HUDEP-2 (cell line): ENCODE measurements around the gene TADA3.
A peak's percentile ranks its signal among the peaks of the same experiment; 100 is the strongest.

Experiments
- DNase-seq, 76 experiments: peaks; one replicate each; lab custom pipeline; 2025; ENCODE audit not compliant: unreplicated experiment in 76 of 76; lab: John Stamatoyannopoulos, UW

The TADA3 gene

GRCh38 chr3:9810433-9810770, 18.1 kb upstream of the TADA3 start:
- DNase-seq = no peak

DNA sequence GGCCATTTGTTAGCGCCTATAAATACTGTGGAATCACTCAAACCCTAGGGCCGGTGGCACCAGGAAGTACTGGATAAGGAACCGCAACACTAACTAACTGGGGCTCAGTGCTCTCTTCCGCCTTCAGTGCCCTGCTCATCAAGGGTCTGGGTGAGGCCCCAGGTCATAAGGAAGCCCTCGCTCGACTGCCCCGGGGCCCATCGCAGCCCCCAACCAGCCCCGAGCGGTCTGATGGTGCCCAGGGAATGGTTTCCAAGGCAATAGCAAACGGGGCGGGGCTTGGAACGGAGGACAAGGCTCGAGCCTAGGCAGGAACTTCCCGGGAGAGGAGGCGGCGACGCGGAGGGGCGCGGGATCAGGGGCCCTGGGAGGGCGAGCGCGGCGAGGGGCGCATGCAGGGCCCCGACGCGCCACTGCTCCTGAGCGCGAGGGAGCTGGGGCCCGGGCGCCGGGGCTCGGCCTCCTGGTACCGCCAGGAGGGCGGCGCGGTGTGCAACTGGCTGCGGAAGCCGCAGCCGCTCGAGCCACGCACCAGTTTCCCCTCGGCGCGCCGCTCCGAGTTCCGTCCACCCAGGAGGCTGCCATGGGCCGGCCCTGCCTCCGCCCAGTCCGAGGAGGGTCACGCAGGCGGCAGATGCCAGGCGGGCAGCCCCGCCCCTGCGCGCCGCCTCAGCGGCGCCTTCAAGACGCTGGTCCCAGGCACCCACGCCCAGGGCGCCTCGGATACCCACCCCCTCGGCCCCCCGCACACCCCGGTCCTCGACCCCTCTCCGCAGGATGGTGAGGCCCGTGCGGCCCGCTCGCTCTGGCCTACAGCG, 17.6 kb upstream of the TADA3 start, which contains the start of gene TTLL3:
TSS of gene TTLL3 (plus strand) at position 648 of the 818 bp plus-strand sequence. CDS start 400 bp downstream, outside the sequence.
- peak in 46 of 76 experiments; percentile 6 to 65 (median 30) for DNase-seq

DNA sequence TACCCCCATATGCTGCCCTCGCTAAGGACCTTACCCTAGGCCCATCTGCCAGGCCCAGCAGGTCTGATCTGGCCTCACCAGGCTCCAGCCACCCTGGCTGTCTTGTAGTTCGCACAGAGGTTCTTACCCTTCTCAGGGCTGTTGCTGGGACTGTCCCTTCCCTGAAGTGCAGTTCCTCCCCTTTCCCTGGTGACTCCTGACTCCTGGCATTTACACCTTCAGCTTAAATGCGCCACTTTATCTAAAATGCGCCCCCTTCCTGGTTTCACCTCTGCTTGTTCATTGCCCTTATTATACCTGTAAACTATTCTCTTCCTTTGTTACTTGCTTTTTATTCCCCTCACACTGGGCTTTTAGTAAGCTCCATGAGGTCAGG, 17.0 kb upstream of the TADA3 start:
- peak in 1 of 76 experiments; percentile 12 for DNase-seq

- peak in 60 of 76 experiments; percentile 7 to 67 (median 35) for DNase-seq
Observed at GRCh38 chr3:9808345-9809037, 16.2 kb upstream of the TADA3 start.

DNA sequence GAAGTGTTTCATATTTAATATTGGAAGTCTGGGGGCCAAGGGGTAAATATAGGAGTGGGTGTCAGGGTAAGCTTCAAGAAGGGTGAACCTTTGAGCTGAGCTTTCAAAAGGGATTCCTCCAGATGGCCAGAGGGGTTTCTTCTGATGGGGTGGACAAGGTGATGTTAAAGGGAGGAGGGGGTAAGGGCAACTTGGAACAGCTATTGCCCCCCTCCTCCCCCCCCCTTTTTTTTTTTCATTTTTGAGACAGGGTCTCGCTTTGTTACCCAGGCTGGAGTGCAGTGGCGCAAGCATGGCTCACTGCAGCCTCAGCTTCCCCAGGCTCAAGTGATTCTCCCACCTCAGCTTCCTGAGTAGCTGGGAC, 15.7 kb upstream of the TADA3 start:
- DNase-seq = no peak

- DNase-seq = no peak
Observed at GRCh38 chr3:9806688-9807589, 14.7 kb upstream of the TADA3 start.

- DNase-seq = no peak
Observed at GRCh38 chr3:9806137-9806536, 13.9 kb upstream of the TADA3 start.

DNA sequence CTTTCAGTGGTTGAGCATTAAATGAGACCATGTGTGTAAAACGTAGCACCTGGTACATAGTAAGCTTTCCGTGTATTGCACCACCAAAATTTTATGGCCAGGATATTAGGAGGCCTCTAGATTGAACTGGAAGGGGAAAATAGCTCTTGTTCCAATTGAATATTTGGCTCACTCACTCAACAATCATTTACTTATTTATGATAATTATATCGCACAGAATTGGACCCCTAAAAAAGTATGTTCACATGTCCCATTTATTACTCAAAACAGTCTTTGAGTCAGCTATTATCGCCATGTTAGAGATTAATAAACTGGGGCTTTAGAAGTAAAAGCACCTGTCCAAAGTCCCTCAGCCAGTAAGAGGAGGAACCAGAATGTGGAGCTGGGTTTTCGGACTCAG, 12.7 kb upstream of the TADA3 start:
- DNase-seq = no peak

GRCh38 chr3:9803494-9803893, 11.2 kb upstream of the TADA3 start:
- no peak for DNase-seq

GRCh38 chr3:9800529-9800928, 8.3 kb upstream of the TADA3 start:
- DNase-seq = no peak

- DNase-seq = no peak
Observed at GRCh38 chr3:9797196-9797945, 5.1 kb upstream of the TADA3 start.

GRCh38 chr3:9795207-9795606, 2.9 kb upstream of the TADA3 start:
- DNase-seq = no peak

DNA sequence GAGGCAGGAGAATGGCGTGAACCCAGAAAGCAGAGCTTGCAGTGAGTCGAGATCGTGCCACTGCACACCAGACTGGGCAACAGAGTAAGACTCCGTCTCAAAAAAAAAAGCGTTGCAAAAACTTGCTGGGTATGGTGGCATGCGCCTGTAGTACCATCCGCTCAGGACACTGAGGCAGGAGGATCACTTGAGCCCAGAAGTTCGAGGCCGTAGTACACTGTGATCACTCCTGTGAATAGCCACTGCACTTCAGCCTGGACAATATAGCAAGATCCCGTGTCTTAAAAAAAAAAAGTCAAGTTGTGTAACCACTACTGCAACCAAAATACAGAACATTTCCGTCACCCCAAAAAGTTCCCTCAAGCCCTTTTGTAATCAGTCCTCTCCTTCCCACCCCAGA, 2.1 kb upstream of the TADA3 start:
- DNase-seq = no peak

DNA sequence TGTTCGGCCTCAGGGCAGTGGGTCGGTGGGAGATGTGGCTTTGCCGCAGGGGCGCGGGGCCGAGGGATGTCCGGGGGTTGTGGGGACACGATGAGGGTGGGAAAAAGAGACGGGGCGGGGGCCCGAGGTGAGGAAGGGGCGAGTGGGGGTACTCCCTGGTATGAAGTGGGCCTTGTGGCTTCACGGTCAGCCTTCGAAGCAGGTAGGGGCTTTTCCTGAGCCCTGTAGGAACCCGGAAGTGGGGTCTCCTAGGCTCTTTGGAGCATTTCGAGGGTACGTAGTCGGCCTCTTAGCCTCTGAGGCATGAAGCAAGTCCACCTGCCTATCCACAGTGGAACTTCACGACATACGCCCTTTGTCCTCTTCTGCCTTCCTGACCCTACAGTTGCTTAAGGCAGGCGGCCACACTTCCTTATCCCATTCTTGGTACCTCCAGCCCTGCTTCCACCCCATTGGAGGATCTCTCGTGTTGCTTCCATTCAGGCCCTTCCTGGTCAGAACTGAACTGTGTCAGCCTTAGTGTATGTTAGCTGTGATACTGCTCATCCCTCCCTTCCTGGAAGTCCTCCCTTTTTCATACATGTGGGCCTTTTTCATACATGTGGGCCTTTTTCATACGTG, 998 bp upstream of the TADA3 start:
- DNase-seq = peak in 22 of 76 experiments; percentile 8 to 43 (median 22)

GRCh38 chr3:9791790-9792404, 376 bp downstream of the TADA3 start:
- no peak for DNase-seq

DNA sequence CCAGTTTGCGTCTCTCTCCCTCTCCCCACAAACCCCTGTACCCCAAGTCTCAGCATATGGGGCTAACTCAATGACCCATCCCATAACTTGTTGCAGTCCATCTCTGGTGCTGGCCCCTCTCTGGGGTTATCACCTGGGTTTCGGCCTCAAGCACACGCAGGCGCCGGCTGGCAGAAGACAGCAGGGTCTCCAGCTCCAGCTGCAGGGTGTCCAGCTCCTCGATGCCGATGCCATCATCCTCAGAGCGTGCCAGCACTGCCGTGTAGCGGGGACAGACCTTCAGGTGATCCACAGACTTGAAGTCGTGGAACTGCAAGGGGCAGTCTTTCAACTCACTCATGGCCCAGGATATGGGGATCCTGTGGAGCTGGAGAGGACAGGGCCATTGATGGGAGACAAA, 1.1 kb downstream of the TADA3 start:
- DNase-seq = no peak

GRCh38 chr3:9787714-9788113, 4.6 kb downstream of the TADA3 start:
- no peak for DNase-seq

DNA sequence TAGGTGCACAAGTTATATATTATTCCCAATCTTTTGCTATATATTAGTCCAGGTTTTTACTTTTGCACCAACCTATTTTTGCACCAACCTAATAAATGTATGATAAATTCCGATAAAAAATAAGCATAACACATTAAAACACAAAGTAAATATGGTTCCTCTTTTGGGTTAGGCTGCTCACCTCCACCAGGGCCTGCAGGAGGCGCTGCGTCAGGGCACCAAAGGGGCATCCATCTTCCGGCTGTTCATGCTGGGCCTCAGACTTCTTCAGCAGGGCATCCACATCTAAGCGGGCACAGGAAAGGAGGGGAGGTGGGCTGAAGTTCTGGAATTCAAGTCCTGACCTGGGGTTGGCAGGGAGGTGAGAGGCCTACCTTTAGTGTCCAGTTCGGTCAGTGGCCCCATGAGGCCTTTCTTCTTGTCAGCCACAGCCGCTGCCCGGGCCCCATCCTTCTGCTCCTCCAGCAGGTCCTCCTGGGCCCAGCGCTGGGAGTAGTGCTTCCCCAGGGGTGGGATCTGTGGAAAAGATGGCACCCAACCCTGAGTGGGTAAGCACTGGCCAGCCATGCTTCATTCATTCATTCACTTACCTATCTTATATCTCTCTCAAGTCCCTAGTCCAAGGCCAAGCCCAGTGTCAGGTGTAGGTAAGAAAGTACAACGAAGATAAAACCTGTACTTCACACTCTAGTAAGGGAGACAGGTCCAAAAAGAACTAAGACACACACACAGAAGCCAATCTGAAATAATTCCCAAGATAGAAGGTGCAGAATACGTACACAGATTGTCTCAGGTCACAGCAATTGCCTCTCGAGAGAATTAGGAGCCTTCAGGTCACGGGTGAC, 5.2 kb downstream of the TADA3 start:
- DNase-seq = peak in 7 of 76 experiments; percentile 1 to 12 (median 9)
